Trophoblast cell (in vitro differentiated cells and primary cell): ENCODE measurements around the gene ZNF235.
A peak's percentile ranks its signal among the peaks of the same experiment; 100 is the strongest.

ENCODE experiments used
- DNase-seq, 2 donors: peaks; one replicate each; pipeline ENCODE4 v3.0.0-alpha.2; 2016
- H2AFZ ChIP-seq: 2 replicates; pipeline ENCODE4 v1.6.1; 2013; ENCODE audit warnings: low read length, moderate library complexity, mild to moderate bottlenecking; ENCODE audit not compliant: insufficient read depth, poor library complexity
- H2AK5ac ChIP-seq: 2 replicates; pipeline ENCODE4 v1.6.1; 2013; ENCODE audit warnings: mild to moderate bottlenecking, low read length
- H2BK120ac ChIP-seq: 2 replicates; pipeline ENCODE4 v1.6.1; 2013; ENCODE audit warnings: low read length, mild to moderate bottlenecking, moderate library complexity; ENCODE audit not compliant: insufficient read depth, poor library complexity
- H2BK12ac ChIP-seq: 2 replicates; pipeline ENCODE4 v1.6.1; 2013; ENCODE audit warnings: mild to moderate bottlenecking, low read length, moderate library complexity
- H2BK5ac ChIP-seq: 2 replicates; pipeline ENCODE4 v1.6.1; 2013; ENCODE audit warnings: low read length, low read depth, moderate library complexity, mild to moderate bottlenecking; ENCODE audit not compliant: poor library complexity
- H3K14ac ChIP-seq: 2 replicates; pipeline ENCODE4 v1.6.1; 2013; ENCODE audit warnings: mild to moderate bottlenecking, low read length
- H3K18ac ChIP-seq: 2 replicates; pipeline ENCODE4 v1.6.1; 2013; ENCODE audit warnings: mild to moderate bottlenecking, low read length
- H3K23ac ChIP-seq: 2 replicates; pipeline ENCODE4 v1.6.1; 2013; ENCODE audit warnings: low read length
- H3K27ac ChIP-seq: 2 replicates; pipeline ENCODE4 v1.5.1; 2013; ENCODE audit warnings: low read depth, mild to moderate bottlenecking, inconsistent platforms, low read length, moderate library complexity
- H3K27me3 ChIP-seq: 2 replicates; pipeline ENCODE4 v1.6.1; 2013; ENCODE audit warnings: inconsistent platforms, mild to moderate bottlenecking, low read length, moderate library complexity; ENCODE audit not compliant: insufficient read depth
- H3K36me3 ChIP-seq, 2 experiments: 1 replicate in 1 of 2; 2 replicates in 1 of 2; pipeline ENCODE4 v1.6.1; 2013; ENCODE audit warnings: low read length in 2 of 2, mild to moderate bottlenecking in 2 of 2, moderate library complexity in 1 of 2; ENCODE audit not compliant: insufficient read depth in 2 of 2, control insufficient read depth in 1 of 2
- H3K4ac ChIP-seq: 2 replicates; pipeline ENCODE4 v1.6.1; 2013; ENCODE audit warnings: low read depth, mild to moderate bottlenecking, low read length, moderate library complexity
- H3K4me1 ChIP-seq, 2 experiments: 1 replicate in 1 of 2; 2 replicates in 1 of 2; pipeline ENCODE4 v1.6.1; 2013; ENCODE audit warnings: low read length in 2 of 2, mild to moderate bottlenecking in 2 of 2, moderate library complexity in 1 of 2; ENCODE audit not compliant: insufficient read depth in 2 of 2, control insufficient read depth in 1 of 2
- H3K4me2 ChIP-seq: 2 replicates; pipeline ENCODE4 v1.6.1; 2013; ENCODE audit warnings: inconsistent platforms, mild to moderate bottlenecking, low read length, moderate library complexity
- H3K4me3 ChIP-seq: 2 replicates; pipeline ENCODE4 v1.5.1; 2013; ENCODE audit warnings: mild to moderate bottlenecking, low read depth, low read length, inconsistent platforms
- H3K79me1 ChIP-seq: one replicate; pipeline ENCODE4 v1.6.1; 2013; ENCODE audit warnings: low read length
- H3K79me2 ChIP-seq: 2 replicates; pipeline ENCODE4 v1.6.1; 2013; ENCODE audit warnings: low read length, mild to moderate bottlenecking; ENCODE audit not compliant: control insufficient read depth, insufficient read depth, poor library complexity
- H3K9ac ChIP-seq: 2 replicates; pipeline ENCODE4 v1.6.1; 2013; ENCODE audit warnings: mild to moderate bottlenecking, low read length
- H3K9me3 ChIP-seq: 2 replicates; pipeline ENCODE4 v1.6.1; 2013; ENCODE audit warnings: low read depth, mild to moderate bottlenecking, control low read depth, inconsistent platforms, low read length; ENCODE audit not compliant: insufficient read depth
- H4K12ac ChIP-seq: 2 replicates; pipeline ENCODE4 v1.6.1; 2013; ENCODE audit warnings: low read depth, mild to moderate bottlenecking, low read length, moderate library complexity
- H4K8ac ChIP-seq: 2 replicates; pipeline ENCODE4 v1.6.1; 2013; ENCODE audit warnings: low read depth, mild to moderate bottlenecking, low read length, moderate library complexity
- H4K91ac ChIP-seq: one replicate; pipeline ENCODE4 v1.6.1; 2013; ENCODE audit warnings: low read depth, mild to moderate bottlenecking, low read length, moderate library complexity
- WGBS: extraction: QIAGEN DNeasy Blood & Tissue Kit; methylation state at CpG from one replicate; pipeline ENCODE4 v1.1.7; 2013; ENCODE audit warnings: missing lambda C conversion rate; ENCODE audit not compliant: insufficient read length, insufficient coverage; ENCODE audit errors: extremely low coverage; 5-methylcytosine and 5-hydroxymethylcytosine counted together

Gene ZNF235

DNA sequence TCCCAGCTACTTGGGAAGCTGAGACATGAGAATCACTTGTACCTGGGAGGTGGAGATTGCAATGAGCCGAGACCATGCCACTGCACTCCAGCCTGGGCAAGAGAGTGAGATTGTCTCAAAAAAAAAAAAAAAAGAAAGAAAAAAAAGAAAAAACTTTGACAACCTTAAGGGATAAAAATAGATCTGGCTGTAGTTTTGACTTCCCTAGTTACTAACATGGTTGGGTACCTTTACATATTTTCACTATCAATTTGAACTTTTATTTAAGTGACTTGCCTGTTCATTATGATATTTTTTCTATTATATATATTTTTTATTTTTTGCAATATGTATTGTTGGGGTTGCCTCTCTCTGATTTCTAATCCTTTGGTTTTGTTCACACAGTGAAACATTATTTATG lies 8.4 kb upstream of the ZNF235 start:
- H3K9me3 ChIP-seq = no peaks in the 10 kb centered on the region
- no peak overlapping the region for H2BK120ac ChIP-seq
- H3K79me2 ChIP-seq = no peaks in the 10 kb centered on the region
- H3K4ac ChIP-seq = no peak overlapping the region
- H3K4me2 ChIP-seq = no peak overlapping the region
- H3K18ac ChIP-seq = no peak overlapping the region
- H4K12ac ChIP-seq = no peak overlapping the region
- H3K79me1 ChIP-seq = no peaks in the 10 kb centered on the region
- H2AFZ ChIP-seq = no peak overlapping the region
- WGBS = no CpG with 5 or more reads among the region's 1 CpG
- H2AK5ac ChIP-seq = no peak overlapping the region
- no peak overlapping the region for H3K14ac ChIP-seq
- no peaks in the 10 kb centered on the region for H3K27me3 ChIP-seq
- no peak overlapping the region for H3K23ac ChIP-seq
- H4K8ac ChIP-seq = no peak overlapping the region
- DNase-seq = no peak
- H3K9ac ChIP-seq = no peak overlapping the region
- H4K91ac ChIP-seq = no peak overlapping the region
- H2BK12ac ChIP-seq = no peak overlapping the region
- H2BK5ac ChIP-seq = no peak overlapping the region
- H3K27ac ChIP-seq = no peak overlapping the region
- no peaks in the 10 kb centered on the region for H3K4me1 ChIP-seq
- no peak overlapping the region for H3K4me3 ChIP-seq
- H3K36me3 ChIP-seq = no peaks in the 10 kb centered on the region

DNA sequence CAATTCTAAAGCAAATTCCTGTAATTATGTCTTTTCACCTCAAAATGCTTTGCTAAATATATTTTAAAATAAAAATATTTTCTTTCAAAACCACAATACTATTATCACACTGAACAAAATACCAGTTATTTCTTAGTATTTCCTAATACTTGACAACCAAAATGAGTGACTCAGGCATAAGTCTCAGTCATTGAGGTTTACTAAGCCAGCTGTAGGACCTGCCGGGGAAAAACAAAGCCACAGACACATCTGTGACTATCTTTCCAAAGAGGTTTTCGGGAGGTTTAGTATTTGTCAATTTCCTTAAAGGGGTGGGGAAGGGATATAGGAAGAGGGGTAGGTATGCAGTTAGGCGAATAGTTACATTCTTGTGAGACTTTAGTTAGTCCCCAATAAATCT lies 3.2 kb upstream of the ZNF235 start:
- H3K4me3 ChIP-seq = no peak overlapping the region
- no peak overlapping the region for H3K23ac ChIP-seq
- no peak overlapping the region for H2BK120ac ChIP-seq
- DNase-seq = no peak
- H2BK5ac ChIP-seq = no peak overlapping the region
- no peak overlapping the region for H2AFZ ChIP-seq
- H3K9me3 ChIP-seq = peaks cover 4% of the 10 kb centered on the region
- H3K36me3 ChIP-seq = no peaks in the 10 kb centered on the region
- no CpG with 5 or more reads among the region's 3 CpGs for WGBS
- no peak overlapping the region for H4K12ac ChIP-seq
- no peaks in the 10 kb centered on the region for H3K27me3 ChIP-seq
- no peak overlapping the region for H4K8ac ChIP-seq
- no peak overlapping the region for H3K18ac ChIP-seq
- no peak overlapping the region for H3K4ac ChIP-seq
- H3K4me1 ChIP-seq = no peaks in the 10 kb centered on the region
- H3K4me2 ChIP-seq = no peak overlapping the region
- peaks cover 4% of the 10 kb centered on the region for H3K79me1 ChIP-seq
- H3K14ac ChIP-seq = no peak overlapping the region
- no peak overlapping the region for H3K9ac ChIP-seq
- no peak overlapping the region for H4K91ac ChIP-seq
- no peak overlapping the region for H2BK12ac ChIP-seq
- H3K79me2 ChIP-seq = peaks cover 3% of the 10 kb centered on the region
- no peak overlapping the region for H3K27ac ChIP-seq
- H2AK5ac ChIP-seq = no peak overlapping the region

DNA sequence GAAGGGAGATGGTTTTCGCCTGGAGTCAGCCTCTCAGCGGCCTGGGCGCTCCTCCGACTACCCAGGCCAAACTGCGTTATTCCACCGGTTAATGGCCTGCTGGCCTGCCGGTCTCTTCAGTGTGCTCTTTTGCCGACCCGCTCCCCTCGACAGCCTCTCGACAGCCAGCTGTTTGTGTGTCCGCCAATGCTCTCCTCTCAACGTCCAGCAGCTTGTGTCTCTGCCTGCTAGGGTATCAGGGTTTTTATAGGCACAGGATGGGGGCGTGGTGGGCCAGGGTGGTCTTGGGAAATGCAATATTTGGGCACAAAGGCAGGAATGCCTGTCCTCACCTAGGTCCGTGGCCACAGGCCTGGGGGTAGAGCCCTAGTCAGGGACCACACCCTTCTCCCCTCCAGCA lies 1.5 kb upstream of the ZNF235 start:
- H3K4me1 ChIP-seq = no peaks in the 10 kb centered on the region
- H3K9ac ChIP-seq = no peak overlapping the region
- no peak overlapping the region for H4K8ac ChIP-seq
- peaks cover 4% of the 10 kb centered on the region for H3K79me1 ChIP-seq
- H4K12ac ChIP-seq = peak overlapping the region; percentile 51
- no peaks in the 10 kb centered on the region for H3K27me3 ChIP-seq
- H3K4me2 ChIP-seq = no peak overlapping the region
- H3K14ac ChIP-seq = no peak overlapping the region
- H2BK120ac ChIP-seq = no peak overlapping the region
- no peak overlapping the region for H2BK5ac ChIP-seq
- peaks cover 3% of the 10 kb centered on the region for H3K79me2 ChIP-seq
- H4K91ac ChIP-seq = no peak overlapping the region
- no peak overlapping the region for H2BK12ac ChIP-seq
- no peak overlapping the region for H3K4me3 ChIP-seq
- H3K4ac ChIP-seq = no peak overlapping the region
- no peak overlapping the region for H2AK5ac ChIP-seq
- H3K9me3 ChIP-seq = peaks cover 4% of the 10 kb centered on the region
- no peak overlapping the region for H3K23ac ChIP-seq
- H3K36me3 ChIP-seq = peaks cover 5% of the 10 kb centered on the region in 2 experiments
- DNase-seq = no peak
- H3K27ac ChIP-seq = no peak overlapping the region
- H2AFZ ChIP-seq = no peak overlapping the region
- WGBS = no CpG with 5 or more reads among the region's 15 CpGs
- H3K18ac ChIP-seq = no peak overlapping the region

DNA sequence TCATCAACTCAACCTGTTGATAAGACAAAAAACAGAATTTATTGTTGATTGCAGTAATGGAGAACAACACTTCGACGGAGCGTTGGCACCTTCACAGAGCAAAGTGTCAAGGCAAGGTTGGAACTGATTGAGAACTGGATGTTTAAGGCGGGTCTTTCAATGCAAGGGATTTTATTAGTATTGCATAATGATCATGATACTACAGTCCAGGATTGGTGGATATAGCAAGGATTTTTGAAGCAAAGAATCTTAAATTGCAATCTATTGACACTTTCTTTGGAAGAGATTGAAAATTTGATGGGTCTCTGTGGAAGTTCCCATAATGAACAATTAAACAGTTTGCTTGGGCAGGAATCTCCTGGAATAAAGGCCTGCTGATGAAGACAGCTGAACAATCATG lies 632 bp upstream of the ZNF235 start:
- H3K4ac ChIP-seq = no peak overlapping the region
- no peak overlapping the region for H3K27ac ChIP-seq
- no peak overlapping the region for H2BK5ac ChIP-seq
- H3K4me3 ChIP-seq = no peak overlapping the region
- no peaks in the 10 kb centered on the region for H3K4me1 ChIP-seq
- H3K27me3 ChIP-seq = no peaks in the 10 kb centered on the region
- no peak overlapping the region for H3K18ac ChIP-seq
- H3K79me1 ChIP-seq = peaks cover 4% of the 10 kb centered on the region
- H4K91ac ChIP-seq = no peak overlapping the region
- no peak overlapping the region for H4K12ac ChIP-seq
- H2BK12ac ChIP-seq = no peak overlapping the region
- H3K79me2 ChIP-seq = peaks cover 3% of the 10 kb centered on the region
- DNase-seq = no peak
- no peak overlapping the region for H2AK5ac ChIP-seq
- H3K23ac ChIP-seq = no peak overlapping the region
- H3K36me3 ChIP-seq = peaks cover 5 to 7% of the 10 kb centered on the region in 2 experiments
- WGBS = no CpG with 5 or more reads among the region's 4 CpGs
- peak overlapping the region; percentile 57 for H4K8ac ChIP-seq
- H3K9me3 ChIP-seq = peaks cover 4% of the 10 kb centered on the region
- H2AFZ ChIP-seq = peak overlapping the region; percentile 52
- no peak overlapping the region for H3K14ac ChIP-seq
- H3K4me2 ChIP-seq = peak overlapping the region; percentile 84
- H2BK120ac ChIP-seq = no peak overlapping the region
- no peak overlapping the region for H3K9ac ChIP-seq
